GM18870 (cell line): ENCODE results near the gene PIK3IP1.

Experiments
- ATAC-seq: cut with Tn5 transposase; IDR thresholded peaks from one replicate; pipeline ENCODE4 v1.9.1; 2021; ENCODE audit warnings: moderate library complexity; ENCODE audit not compliant: unreplicated experiment

PIK3IP1 gene

GRCh38 chr22:31279821-31280505, 12.3 kb downstream of the PIK3IP1 start:
- ATAC-seq = no peak

GRCh38 chr22:31279327-31279669, 13.0 kb downstream of the PIK3IP1 start:
- no peak for ATAC-seq

GRCh38 chr22:31278626-31279326, 13.5 kb downstream of the PIK3IP1 start:
- ATAC-seq = no peak

GRCh38 chr22:31278151-31278621, 14.1 kb downstream of the PIK3IP1 start:
- no peak for ATAC-seq

DNA sequence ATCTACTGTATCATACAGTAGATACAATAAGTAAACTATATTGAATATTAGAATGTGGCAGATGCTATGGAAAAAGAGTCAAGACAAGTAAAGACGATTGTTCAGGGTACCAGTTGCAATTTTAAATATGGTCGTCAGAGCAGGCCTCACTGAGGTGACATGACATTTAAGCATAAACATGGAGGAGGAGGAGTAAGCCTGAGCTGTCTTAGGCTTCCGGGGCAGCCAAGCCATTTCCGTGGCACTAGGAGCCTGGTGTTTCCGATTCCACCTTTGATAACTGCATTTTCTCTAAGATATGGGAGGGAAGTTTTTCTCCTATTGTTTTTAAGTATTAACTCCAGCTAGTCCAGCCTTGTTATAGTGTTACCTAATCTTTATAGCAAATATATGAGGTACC, 14.5 kb downstream of the PIK3IP1 start:
- ATAC-seq = no peak

DNA sequence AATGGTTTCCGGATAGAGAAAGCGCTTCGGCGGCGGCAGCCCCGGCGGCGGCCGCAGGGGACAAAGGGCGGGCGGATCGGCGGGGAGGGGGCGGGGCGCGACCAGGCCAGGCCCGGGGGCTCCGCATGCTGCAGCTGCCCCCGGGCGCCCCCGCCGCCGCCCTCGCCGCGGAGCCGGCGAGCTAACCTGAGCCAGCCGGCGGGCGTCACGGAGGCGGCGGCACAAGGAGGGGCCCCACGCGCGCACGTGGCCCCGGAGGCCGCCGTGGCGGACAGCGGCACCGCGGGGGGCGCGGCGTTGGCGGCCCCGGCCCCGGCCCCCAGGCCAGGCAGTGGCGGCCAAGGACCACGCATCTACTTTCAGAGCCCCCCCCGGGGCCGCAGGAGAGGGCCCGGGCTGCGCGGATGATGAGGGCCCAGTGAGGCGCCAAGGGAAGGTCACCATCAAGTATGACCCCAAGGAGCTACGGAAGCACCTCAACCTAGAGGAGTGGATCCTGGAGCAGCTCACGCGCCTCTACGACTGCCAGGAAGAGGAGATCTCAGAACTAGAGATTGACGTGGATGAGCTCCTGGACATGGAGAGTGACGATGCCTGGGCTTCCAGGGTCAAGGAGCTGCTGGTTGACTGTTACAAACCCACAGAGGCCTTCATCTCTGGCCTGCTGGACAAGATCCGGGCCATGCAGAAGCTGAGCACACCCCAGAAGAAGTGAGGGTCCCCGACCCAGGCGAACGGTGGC, 15.7 kb downstream of the PIK3IP1 start:
- ATAC-seq = no peak

- no peak for ATAC-seq
These were observed 16.7 kb downstream of the PIK3IP1 start for GRCh38 chr22:31275576-31275975.

DNA sequence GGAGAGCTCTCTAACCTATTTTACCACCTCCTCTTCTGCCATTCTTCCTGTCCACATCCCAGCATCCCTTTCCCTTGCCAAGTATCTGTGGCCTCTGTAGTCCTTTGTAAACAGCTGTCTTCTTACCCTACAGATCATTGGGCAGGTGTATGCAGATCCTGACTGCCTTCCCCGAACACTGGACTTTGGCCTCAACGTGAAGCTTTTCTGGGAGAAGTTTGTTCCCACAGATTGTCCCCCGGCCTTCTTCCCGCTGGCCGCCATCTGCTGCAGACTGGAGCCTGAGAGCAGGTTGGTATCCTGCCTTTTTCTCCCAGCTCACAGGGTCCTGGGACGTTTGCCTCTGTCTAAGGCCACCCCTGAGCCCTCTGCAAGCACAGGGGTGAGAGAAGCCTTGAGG, 17.3 kb downstream of the PIK3IP1 start:
- ATAC-seq = no peak

GRCh38 chr22:31274017-31274416, 18.3 kb downstream of the PIK3IP1 start:
- ATAC-seq = no peak

DNA sequence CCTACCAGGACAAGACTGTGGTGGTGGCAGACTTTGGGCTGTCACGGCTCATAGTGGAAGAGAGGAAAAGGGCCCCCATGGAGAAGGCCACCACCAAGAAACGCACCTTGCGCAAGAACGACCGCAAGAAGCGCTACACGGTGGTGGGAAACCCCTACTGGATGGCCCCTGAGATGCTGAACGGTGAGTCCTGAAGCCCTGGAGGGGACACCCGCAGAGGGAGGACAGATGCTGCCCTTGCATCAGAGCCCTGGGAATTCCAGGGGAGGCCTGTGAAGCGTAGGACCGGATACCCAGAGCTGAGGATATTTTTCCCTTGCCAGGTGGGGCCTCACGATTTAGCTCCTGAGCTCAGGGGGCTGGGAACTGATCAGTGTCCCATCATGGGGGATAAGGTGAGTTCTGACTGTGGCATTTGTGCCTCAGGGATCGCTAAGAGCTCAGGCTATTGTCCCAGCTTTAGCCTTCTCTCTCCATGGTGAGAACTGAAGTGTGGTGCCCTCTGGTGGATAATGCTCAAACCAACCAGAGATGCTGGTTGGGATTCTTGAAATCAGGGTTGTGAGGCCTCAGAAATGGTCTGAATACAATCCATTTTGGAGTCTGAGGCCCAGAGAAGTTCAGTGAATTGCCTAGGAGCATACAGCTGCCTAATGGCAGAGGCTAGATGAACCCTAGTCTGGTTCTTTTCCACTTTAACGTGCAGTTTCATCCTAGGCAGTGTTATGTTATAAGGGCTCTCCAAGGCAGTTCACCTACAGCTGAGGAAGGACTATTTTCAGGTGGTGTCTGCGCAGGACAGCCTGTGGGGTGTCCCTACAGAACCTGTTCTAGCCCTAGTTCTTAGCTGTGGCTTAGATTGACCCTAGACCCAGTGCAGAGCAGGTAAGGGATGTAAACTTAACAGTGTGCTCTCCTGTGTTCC, 19.5 kb downstream of the PIK3IP1 start:
- no peak for ATAC-seq

DNA sequence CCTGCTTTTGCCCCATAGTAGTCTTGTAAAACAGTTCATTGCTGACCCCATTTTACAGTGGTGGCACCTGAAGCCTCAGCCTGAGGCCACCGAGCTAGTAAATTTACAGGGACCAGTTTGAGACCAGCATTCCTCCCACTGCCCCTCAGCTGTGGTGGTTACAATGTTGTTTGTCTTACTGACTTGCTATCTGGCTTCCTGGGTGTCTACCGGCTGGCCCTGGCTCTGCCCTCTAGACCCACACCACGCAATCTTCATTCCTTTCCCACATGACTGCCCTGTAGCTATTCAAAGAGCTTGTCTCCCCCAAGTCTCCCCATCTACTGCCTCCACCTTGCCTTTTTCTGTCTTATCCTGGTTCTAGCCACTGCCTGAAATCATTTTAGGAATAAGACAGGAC, 20.8 kb downstream of the PIK3IP1 start:
- ATAC-seq = no peak

GRCh38 chr22:31271026-31271425, 21.3 kb downstream of the PIK3IP1 start:
- no peak for ATAC-seq

DNA sequence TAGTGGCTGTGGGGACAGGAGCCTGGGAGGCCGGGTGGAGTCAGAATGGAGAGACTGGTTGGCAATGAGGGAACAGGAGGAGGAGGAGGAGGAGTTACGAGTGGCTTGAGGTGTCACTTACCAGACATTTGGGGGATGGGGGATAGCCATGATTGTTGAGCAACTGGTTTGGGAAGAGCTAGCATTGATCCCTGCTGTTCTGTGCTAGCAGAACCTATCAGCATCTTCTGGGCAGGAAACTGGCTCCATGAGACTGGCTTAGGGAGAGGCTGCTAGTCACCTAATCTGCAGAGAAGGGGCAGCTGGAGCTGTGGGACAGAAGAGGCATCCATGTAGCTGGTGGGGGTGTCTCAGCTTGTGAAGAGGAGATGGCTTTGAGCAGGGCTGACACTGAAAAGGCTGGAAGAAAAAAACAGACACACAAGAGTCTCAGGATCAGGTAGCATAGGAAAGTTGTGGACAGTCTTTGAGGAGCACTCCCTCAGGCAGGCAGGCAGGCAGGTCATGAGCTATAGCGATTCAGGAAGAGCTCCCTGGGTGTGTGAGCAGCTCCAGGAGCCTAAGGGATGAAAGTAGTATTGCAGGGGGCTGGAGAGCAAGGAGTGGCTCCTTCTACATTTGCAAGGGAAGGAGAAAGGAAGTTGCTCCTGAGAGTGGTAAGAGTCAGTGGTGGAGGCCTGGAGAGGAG, 22.3 kb downstream of the PIK3IP1 start:
- no peak for ATAC-seq

DNA sequence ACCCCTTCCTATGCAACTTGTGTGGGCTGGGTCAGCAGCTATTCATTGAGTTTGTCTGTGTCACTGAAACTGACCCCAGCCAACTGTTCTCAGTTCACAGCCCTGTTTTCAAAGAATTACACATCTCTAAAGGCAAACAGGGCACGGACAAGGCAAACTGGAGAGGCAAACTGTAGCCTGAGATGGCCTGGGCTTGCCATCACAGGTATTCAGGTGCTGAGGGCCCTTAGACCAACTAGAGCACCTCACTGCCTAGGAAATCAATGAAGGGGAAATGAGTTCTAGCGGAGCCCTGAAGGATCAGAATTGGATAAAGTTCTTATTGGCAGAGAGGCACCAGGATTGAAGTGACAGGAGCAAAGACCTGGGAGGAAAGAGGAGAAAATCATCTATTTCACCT, 24.0 kb downstream of the PIK3IP1 start:
- no peak for ATAC-seq

GRCh38 chr22:31263896-31264640, 28.2 kb downstream of the PIK3IP1 start:
- no peak for ATAC-seq

DNA sequence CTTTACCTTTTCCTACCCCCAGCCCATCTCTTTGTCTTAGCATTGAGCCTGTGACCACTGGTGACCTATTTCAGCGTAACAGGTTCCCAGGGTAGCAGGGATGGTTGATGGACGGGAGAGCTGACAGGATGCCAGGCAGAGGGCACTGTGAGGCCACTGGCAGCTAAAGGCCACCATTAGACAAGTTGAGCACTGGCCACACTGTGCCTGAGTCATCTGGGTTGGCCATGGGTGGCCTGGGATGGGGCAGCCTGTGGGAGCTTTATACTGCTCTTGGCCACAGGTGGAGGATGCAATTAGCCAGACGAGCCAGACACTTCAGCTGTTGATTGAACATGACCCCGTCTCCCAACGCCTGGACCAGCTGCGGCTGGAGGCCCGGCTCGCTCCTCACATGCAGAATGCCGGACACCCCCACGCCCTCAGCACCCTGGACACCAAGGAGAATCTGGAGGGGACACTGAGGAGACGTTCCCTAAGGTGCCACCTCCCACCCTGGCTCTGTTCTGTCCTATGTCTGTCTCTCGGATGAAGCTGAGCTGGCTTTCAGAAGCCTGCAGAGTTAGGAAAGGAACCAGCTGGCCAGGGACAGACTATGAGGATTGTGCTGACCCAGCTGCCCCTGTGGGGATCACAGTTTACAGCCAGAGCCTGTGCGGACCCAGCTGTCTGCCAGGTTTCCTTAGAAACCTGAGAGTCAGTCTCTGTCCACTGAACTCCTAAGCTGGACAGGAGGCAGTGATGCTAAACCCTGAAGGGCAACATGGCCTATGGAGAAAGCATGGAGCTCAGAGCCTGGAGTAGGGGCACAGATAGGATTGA, 29.8 kb downstream of the PIK3IP1 start:
- ATAC-seq = no peak

DNA sequence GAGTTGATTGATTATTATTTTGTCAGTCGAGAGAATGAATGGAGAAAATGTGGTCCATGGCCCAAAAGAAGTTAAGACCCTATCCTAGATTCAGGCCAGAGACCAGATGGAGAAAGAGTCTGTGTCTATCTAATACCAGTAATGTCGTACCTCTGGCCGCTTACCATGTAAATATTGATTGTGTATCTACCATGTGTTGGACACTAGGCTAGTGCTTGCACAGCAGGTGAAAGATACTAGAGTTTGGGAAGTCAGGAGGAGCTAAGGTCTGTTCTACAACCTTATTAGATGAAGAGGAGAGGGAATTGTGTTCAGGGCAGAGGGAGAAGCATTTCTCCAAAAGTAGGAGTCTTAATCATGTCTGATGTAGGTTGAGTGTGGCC, 31.8 kb downstream of the PIK3IP1 start:
- no peak for ATAC-seq

DNA sequence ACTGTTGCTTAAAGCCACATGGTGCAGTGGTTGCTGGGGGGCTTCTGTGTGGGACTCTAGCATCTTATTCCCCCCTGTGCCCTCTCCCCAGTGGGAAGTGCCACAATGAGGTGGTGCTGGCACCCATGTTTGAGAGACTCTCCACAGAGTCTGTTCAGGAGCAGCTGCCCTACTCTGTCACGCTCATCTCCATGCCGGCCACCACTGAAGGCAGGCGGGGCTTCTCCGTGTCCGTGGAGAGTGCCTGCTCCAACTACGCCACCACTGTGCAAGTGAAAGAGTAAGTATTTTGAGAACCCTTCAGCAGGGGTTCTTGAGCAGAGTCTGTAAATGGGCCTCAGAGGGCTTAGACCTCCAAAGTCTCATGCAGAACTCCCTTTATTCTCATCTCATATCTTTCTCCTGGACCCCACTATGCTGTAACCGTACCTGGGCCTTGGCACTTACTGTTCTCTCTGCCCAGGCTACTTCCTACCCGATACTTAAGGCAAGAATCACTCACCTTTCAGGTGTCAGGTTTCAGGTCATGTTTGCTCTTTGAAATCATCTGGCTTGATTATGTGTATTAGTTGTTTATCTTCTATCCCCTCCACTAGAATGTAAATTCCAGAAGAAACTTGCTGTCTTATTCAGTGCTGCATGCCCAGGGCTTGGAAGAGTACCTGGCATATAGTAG, 32.4 kb downstream of the PIK3IP1 start:
- no peak for ATAC-seq
